Measurements from ENCODE around the gene PICALM.
A peak's percentile ranks its signal among the peaks of the same experiment; 100 is the strongest.

Gene PICALM

GRCh38 chr11:86087256-86087655 lies 18.4 kb upstream of the PICALM start:
- Histone ChIP-seq H3K4me3 (ENCODE audit: insufficient read depth, low read depth, low read length, poor library complexity, severe bottlenecking) (no peak overlapping the region), H3K9me3 (ENCODE audit: control insufficient read depth, low read length) (no peaks in the 10 kb centered on the region), H3K27ac (ENCODE audit: insufficient read depth, low read length, poor library complexity, severe bottlenecking) (no peak overlapping the region), H3K4me1 (ENCODE audit: control insufficient read depth, insufficient read depth, low read length, poor library complexity, severe bottlenecking) (no peaks in the 10 kb centered on the region), H3K36me3 (ENCODE audit: control insufficient read depth, insufficient read depth, low read length) (no peaks in the 10 kb centered on the region), H3K27me3 (replicated peaks; ENCODE audit: control insufficient read depth, insufficient read depth, low read length, poor library complexity, severe bottlenecking) (no peaks in the 10 kb centered on the region)
- no peak for DNase-seq

- H3K9me3 ChIP-seq (ENCODE audit: control insufficient read depth, low read length), result no peaks in the 10 kb centered on the region
- no peak overlapping the region for H3K27ac ChIP-seq (ENCODE audit: insufficient read depth, low read length, poor library complexity, severe bottlenecking)
- no peak overlapping the region for H3K4me3 ChIP-seq (ENCODE audit: insufficient read depth, low read depth, low read length, poor library complexity, severe bottlenecking)
- no peaks in the 10 kb centered on the region for H3K4me1 ChIP-seq (ENCODE audit: control insufficient read depth, insufficient read depth, low read length, poor library complexity, severe bottlenecking)
- no peaks in the 10 kb centered on the region for H3K27me3 ChIP-seq (replicated peaks; ENCODE audit: control insufficient read depth, insufficient read depth, low read length, poor library complexity, severe bottlenecking)
- DNase-seq, result no peak
- no peaks in the 10 kb centered on the region for H3K36me3 ChIP-seq (ENCODE audit: control insufficient read depth, insufficient read depth, low read length)
These were observed 12.6 kb upstream of the PICALM start for GRCh38 chr11:86081455-86081854.

GRCh38 chr11:86079421-86079820 lies 10.5 kb upstream of the PICALM start:
- Histone ChIP-seq H3K27ac (ENCODE audit: insufficient read depth, low read length, poor library complexity, severe bottlenecking) (no peak overlapping the region), H3K27me3 (replicated peaks; ENCODE audit: control insufficient read depth, insufficient read depth, low read length, poor library complexity, severe bottlenecking) (no peaks in the 10 kb centered on the region), H3K4me3 (ENCODE audit: insufficient read depth, low read depth, low read length, poor library complexity, severe bottlenecking) (no peak overlapping the region), H3K4me1 (ENCODE audit: control insufficient read depth, insufficient read depth, low read length, poor library complexity, severe bottlenecking) (no peaks in the 10 kb centered on the region), H3K36me3 (ENCODE audit: control insufficient read depth, insufficient read depth, low read length) (no peaks in the 10 kb centered on the region), H3K9me3 (ENCODE audit: control insufficient read depth, low read length) (no peaks in the 10 kb centered on the region)
- no peak for DNase-seq

GRCh38 chr11:86073948-86074347 lies 5.1 kb upstream of the PICALM start:
- no peaks in the 10 kb centered on the region for H3K36me3 ChIP-seq (ENCODE audit: control insufficient read depth, insufficient read depth, low read length)
- no peaks in the 10 kb centered on the region for H3K27me3 ChIP-seq (replicated peaks; ENCODE audit: control insufficient read depth, insufficient read depth, low read length, poor library complexity, severe bottlenecking)
- H3K27ac ChIP-seq (ENCODE audit: insufficient read depth, low read length, poor library complexity, severe bottlenecking), result no peak overlapping the region
- H3K4me1 ChIP-seq (ENCODE audit: control insufficient read depth, insufficient read depth, low read length, poor library complexity, severe bottlenecking), result no peaks in the 10 kb centered on the region
- DNase-seq, result no peak
- H3K4me3 ChIP-seq (ENCODE audit: insufficient read depth, low read depth, low read length, poor library complexity, severe bottlenecking), result no peak overlapping the region
- H3K9me3 ChIP-seq (ENCODE audit: control insufficient read depth, low read length), result no peaks in the 10 kb centered on the region

- Histone ChIP-seq H3K4me1 (ENCODE audit: control insufficient read depth, insufficient read depth, low read length, poor library complexity, severe bottlenecking) (no peaks in the 10 kb centered on the region), H3K4me3 (ENCODE audit: insufficient read depth, low read depth, low read length, poor library complexity, severe bottlenecking) (no peak overlapping the region), H3K27ac (ENCODE audit: insufficient read depth, low read length, poor library complexity, severe bottlenecking) (no peak overlapping the region)
These were observed 3.3 kb upstream of the PICALM start for GRCh38 chr11:86072211-86072610.

GRCh38 chr11:86070142-86071056 lies 1.5 kb upstream of the PICALM start:
- no peak for DNase-seq
- no peak overlapping the region for H3K4me3 ChIP-seq (ENCODE audit: insufficient read depth, low read depth, low read length, poor library complexity, severe bottlenecking)

More at GRCh38 chr11:86072211-86072610, 3.3 kb upstream of the PICALM start:
- Histone ChIP-seq H3K36me3 (ENCODE audit: control insufficient read depth, insufficient read depth, low read length) (no peaks in the 10 kb centered on the region), H3K27me3 (replicated peaks; ENCODE audit: control insufficient read depth, insufficient read depth, low read length, poor library complexity, severe bottlenecking) (no peaks in the 10 kb centered on the region), H3K9me3 (ENCODE audit: control insufficient read depth, low read length) (no peaks in the 10 kb centered on the region)
- DNase-seq, result no peak

GRCh38 chr11:86069408-86070101 lies 671 bp upstream of the PICALM start:
- Histone ChIP-seq H3K4me1 (ENCODE audit: control insufficient read depth, insufficient read depth, low read length, poor library complexity, severe bottlenecking) (peaks cover under 1% of the 10 kb centered on the region), H3K36me3 (ENCODE audit: control insufficient read depth, insufficient read depth, low read length) (no peaks in the 10 kb centered on the region), H3K4me3 (ENCODE audit: insufficient read depth, low read depth, low read length, poor library complexity, severe bottlenecking) (no peak overlapping the region), H3K9me3 (ENCODE audit: control insufficient read depth, low read length) (no peaks in the 10 kb centered on the region), H3K27ac (ENCODE audit: insufficient read depth, low read length, poor library complexity, severe bottlenecking) (peak overlapping the region; percentile 88), H3K27me3 (replicated peaks; ENCODE audit: control insufficient read depth, insufficient read depth, low read length, poor library complexity, severe bottlenecking) (no peaks in the 10 kb centered on the region)
- no peak for DNase-seq

More at GRCh38 chr11:86070142-86071056, 1.5 kb upstream of the PICALM start:
- no peaks in the 10 kb centered on the region for H3K36me3 ChIP-seq (ENCODE audit: control insufficient read depth, insufficient read depth, low read length)
- no peaks in the 10 kb centered on the region for H3K27me3 ChIP-seq (replicated peaks; ENCODE audit: control insufficient read depth, insufficient read depth, low read length, poor library complexity, severe bottlenecking)
- H3K9me3 ChIP-seq (ENCODE audit: control insufficient read depth, low read length), result no peaks in the 10 kb centered on the region
- H3K27ac ChIP-seq (ENCODE audit: insufficient read depth, low read length, poor library complexity, severe bottlenecking), result peak overlapping the region; percentile 88
- H3K4me1 ChIP-seq (ENCODE audit: control insufficient read depth, insufficient read depth, low read length, poor library complexity, severe bottlenecking), result no peaks in the 10 kb centered on the region

GRCh38 chr11:86068138-86068871 lies 579 bp downstream of the PICALM start:
- Histone ChIP-seq H3K27me3 (replicated peaks; ENCODE audit: control insufficient read depth, insufficient read depth, low read length, poor library complexity, severe bottlenecking) (no peaks in the 10 kb centered on the region), H3K4me3 (ENCODE audit: insufficient read depth, low read depth, low read length, poor library complexity, severe bottlenecking) (peak overlapping the region; percentile 85), H3K4me1 (ENCODE audit: control insufficient read depth, insufficient read depth, low read length, poor library complexity, severe bottlenecking) (peaks cover 4% of the 10 kb centered on the region), H3K36me3 (ENCODE audit: control insufficient read depth, insufficient read depth, low read length) (no peaks in the 10 kb centered on the region), H3K9me3 (ENCODE audit: control insufficient read depth, low read length) (no peaks in the 10 kb centered on the region), H3K27ac (ENCODE audit: insufficient read depth, low read length, poor library complexity, severe bottlenecking) (peak overlapping the region; percentile 88)
- peak; percentile 23 to 24 (median 23) for DNase-seq

- Histone ChIP-seq H3K4me1 (ENCODE audit: control insufficient read depth, insufficient read depth, low read length, poor library complexity, severe bottlenecking) (peaks cover 4% of the 10 kb centered on the region), H3K27ac (ENCODE audit: insufficient read depth, low read length, poor library complexity, severe bottlenecking) (peak overlapping the region; percentile 88), H3K4me3 (ENCODE audit: insufficient read depth, low read depth, low read length, poor library complexity, severe bottlenecking) (peak overlapping the region; percentile 85), H3K27me3 (replicated peaks; ENCODE audit: control insufficient read depth, insufficient read depth, low read length, poor library complexity, severe bottlenecking) (no peaks in the 10 kb centered on the region), H3K36me3 (ENCODE audit: control insufficient read depth, insufficient read depth, low read length) (no peaks in the 10 kb centered on the region), H3K9me3 (ENCODE audit: control insufficient read depth, low read length) (no peaks in the 10 kb centered on the region)
- DNase-seq, result no peak
These were observed 1.1 kb downstream of the PICALM start for GRCh38 chr11:86067851-86068137.
